ENCODE results near the gene RNF187. TPM values are rescaled to one million over a fixed set of nuclear protein-coding genes. Genes with fewer than 3 reads are reported as not detected.

Gene RNF187
- polyA plus RNA-seq, 1 experiment, result 106 TPM

DNA sequence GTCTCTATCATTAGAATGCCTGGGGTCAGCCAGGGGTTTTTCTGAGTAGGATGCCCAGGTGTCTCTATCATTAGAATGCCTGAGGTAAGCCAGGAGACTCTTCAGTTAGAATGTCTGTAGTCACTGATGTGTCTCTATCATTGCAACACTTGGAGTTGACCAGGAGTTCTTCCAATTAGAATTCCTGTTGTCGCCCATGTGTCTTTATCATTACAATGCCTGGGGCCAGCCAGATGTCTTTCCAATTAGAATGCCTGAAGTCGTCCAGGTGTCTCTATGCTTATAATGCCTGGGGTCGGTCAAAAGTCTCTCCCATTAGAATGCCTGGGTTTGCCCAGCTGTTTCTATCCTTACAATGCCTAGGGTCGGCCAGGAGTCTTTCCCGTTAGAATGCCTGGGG lies 55.8 kb downstream of the RNF187 start:
- no peaks in the 10 kb centered on the region for H3K27me3 ChIP-seq (ENCODE audit: control insufficient read depth, insufficient read depth, low read length)
- TF ChIP-seq CTCF (IDR thresholded peaks at IDR 0.05; ENCODE audit: insufficient read depth, low read depth, low read length), result no peak
- H3K36me3 ChIP-seq (ENCODE audit: control insufficient read depth, insufficient read depth, low read length), result no peaks in the 10 kb centered on the region
- POLR2A ChIA-PET, result no interaction called here
- no peak overlapping the region for H3K4me3 ChIP-seq (ENCODE audit: low read depth, low read length)
- DNase-seq (ENCODE audit: low read depth), result no peak
- CTCF ChIA-PET, result no interaction called here

DNA sequence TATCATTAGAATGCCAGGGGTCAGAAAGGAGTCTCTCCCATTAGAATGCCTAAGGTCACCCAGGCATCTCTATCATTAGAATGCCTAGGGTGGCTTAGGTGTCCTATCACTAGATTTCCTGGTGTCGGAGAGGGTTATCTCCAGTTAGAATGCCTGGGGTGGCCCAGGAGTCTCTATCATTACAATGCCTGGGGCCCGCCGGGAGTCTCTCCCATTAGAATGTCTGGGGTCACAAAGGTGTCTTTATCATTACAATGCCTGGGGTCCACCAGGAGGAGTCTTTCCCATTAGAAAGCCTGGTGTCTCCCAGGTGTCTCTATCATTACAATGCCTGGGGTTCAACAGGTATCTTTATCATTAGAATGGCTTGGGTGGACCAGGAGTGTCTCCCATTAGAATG lies 56.2 kb downstream of the RNF187 start:
- Histone ChIP-seq H3K36me3 (ENCODE audit: control insufficient read depth, insufficient read depth, low read length) (no peaks in the 10 kb centered on the region), H3K27me3 (ENCODE audit: control insufficient read depth, insufficient read depth, low read length) (no peaks in the 10 kb centered on the region), H3K4me3 (ENCODE audit: low read depth, low read length) (no peak overlapping the region)
- ChIA-PET CTCF (no interaction called here), POLR2A (no interaction called here)
- TF ChIP-seq CTCF (IDR thresholded peaks at IDR 0.05; ENCODE audit: insufficient read depth, low read depth, low read length), result no peak
- DNase-seq (ENCODE audit: low read depth), result no peak

DNA sequence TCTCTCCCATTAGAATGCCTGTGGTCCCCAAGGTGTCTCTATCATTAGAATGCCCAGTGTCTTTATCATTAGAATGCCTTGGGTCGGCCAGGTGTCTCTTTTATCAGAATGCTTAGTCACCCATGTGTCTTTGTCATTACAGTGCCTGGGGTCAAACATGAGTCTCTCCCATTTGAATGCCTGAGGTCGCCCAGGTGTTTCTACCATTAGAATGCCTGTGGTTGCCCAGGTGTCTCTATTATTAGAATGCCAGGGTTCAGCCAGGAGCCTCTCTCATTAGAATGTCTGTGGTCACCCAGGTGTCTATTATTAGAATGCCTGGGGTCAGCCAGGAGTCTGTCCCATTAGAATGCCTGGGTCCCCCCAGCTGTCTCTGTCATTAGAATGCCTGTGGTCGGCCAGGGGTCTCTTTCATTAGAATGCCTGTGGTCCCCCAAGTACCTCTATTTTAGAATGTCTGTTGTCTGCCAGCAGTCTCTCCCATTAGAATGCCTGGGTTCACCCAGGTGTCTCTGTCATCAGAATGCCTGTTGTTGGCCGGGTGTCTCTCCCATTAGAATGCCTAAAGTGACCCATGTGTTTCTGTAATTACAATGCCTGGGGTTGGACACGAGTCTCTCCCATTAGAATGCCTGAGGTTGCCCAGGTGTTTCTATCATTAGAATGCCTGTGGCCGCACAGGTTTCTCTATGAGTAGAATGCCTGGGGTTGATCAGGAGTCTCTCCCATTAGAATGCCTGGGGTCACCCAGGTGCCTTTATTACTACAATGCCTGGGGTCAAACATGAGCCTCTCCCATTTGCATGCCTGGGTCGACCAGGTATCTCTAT lies 57.1 kb downstream of the RNF187 start:
- DNase-seq (ENCODE audit: low read depth), result no peak
- no peak overlapping the region for H3K4me3 ChIP-seq (ENCODE audit: low read depth, low read length)
- TF ChIP-seq CTCF (IDR thresholded peaks at IDR 0.05; ENCODE audit: insufficient read depth, low read depth, low read length), result no peak
- H3K36me3 ChIP-seq (ENCODE audit: control insufficient read depth, insufficient read depth, low read length), result no peaks in the 10 kb centered on the region
- ChIA-PET POLR2A (no interaction called here), CTCF (interaction anchor here (0.6 kb wide), 1 partner anchor 94 kb away, joined by 3 read pairs; no protein-coding TSS in a partner anchor)
- H3K27me3 ChIP-seq (ENCODE audit: control insufficient read depth, insufficient read depth, low read length), result no peaks in the 10 kb centered on the region

- POLR2A ChIA-PET, result no interaction called here
Observed at GRCh38 chr1:228544921-228545591, 57.9 kb downstream of the RNF187 start.

More at GRCh38 chr1:228544921-228545591, 57.9 kb downstream of the RNF187 start:
- DNase-seq (ENCODE audit: low read depth), result no peak
- Histone ChIP-seq H3K27me3 (ENCODE audit: control insufficient read depth, insufficient read depth, low read length) (no peaks in the 10 kb centered on the region), H3K36me3 (ENCODE audit: control insufficient read depth, insufficient read depth, low read length) (no peaks in the 10 kb centered on the region), H3K4me3 (ENCODE audit: low read depth, low read length) (no peak overlapping the region)
- no peak for TF ChIP-seq CTCF (IDR thresholded peaks at IDR 0.05; ENCODE audit: insufficient read depth, low read depth, low read length)
- CTCF ChIA-PET, result no interaction called here

Small RNAs within 50 kb of the gene (small RNA-seq; reads per million reads assigned to genes)
- gene MIR4666A (ENCODE audit: insufficient read length, low read depth, low replicate concordance), result not detected

Other genes starting within 250 kb of the RNF187 start
- gene TRIM11, start 80.5 kb upstream of the RNF187 start, polyA plus RNA-seq (2011; rRNA removed), result 5.6 and 11.0 TPM in 2 replicates
- gene TRIM17, start 70.5 kb upstream of the RNF187 start, polyA plus RNA-seq (2011; rRNA removed), result 0.33 and 0.55 TPM in 2 replicates
- 0.42 and 0.63 TPM in 2 replicates for gene RHOU, start 248.1 kb downstream of the RNF187 start, polyA plus RNA-seq (2011; rRNA removed)

All from BJ (cell line).